ENCODE results near the gene TOMM7. TPM values are rescaled to one million over a fixed set of nuclear protein-coding genes. Genes with fewer than 3 reads are reported as not detected.

TOMM7 gene
- total RNA-seq, 1 experiment from 2014 or later = 272 TPM

GRCh38 chr7:22786290-22786932 lies 36.2 kb downstream of the TOMM7 start:
- CTCF ChIA-PET = interaction anchor here (0.6 kb wide), 2 partner anchors 38 to 39 kb away, joined by 4 to 5 read pairs; no protein-coding TSS in a partner anchor
- peaks cover 26% of the 10 kb centered on the region for H3K4me1 Mint-ChIP-seq (ENCODE audit: low read depth, unreplicated experiment)
- no peak overlapping the region for H3K27ac Mint-ChIP-seq (ENCODE audit: unreplicated experiment)
- H3K4me3 Mint-ChIP-seq (ENCODE audit: low read depth, unreplicated experiment) = no peak overlapping the region
- peak; percentile 30 for DNase-seq
- H3K9me3 Mint-ChIP-seq (ENCODE audit: low read depth, unreplicated experiment) = peaks cover 2% of the 10 kb centered on the region
- BruUV-seq (replicated peaks) = no TSS peak
- intact Hi-C loops (cut with micrococcal nuclease; ENCODE audit: unreplicated experiment) = loop anchor here (2.0 kb wide), 1 partner anchor 268 kb away; no protein-coding TSS in a partner anchor
- H3K27me3 Mint-ChIP-seq (ENCODE audit: unreplicated experiment) = no peaks in the 10 kb centered on the region
- no peak for TF ChIP-seq CTCF (IDR thresholded peaks at IDR 0.05; ENCODE audit: unreplicated experiment)
- H3K36me3 Mint-ChIP-seq (ENCODE audit: insufficient read depth, unreplicated experiment) = no peaks in the 10 kb centered on the region

GRCh38 chr7:22784346-22784745 lies 38.3 kb downstream of the TOMM7 start:
- peaks cover 2% of the 10 kb centered on the region for H3K9me3 Mint-ChIP-seq (ENCODE audit: low read depth, unreplicated experiment)
- H3K27me3 Mint-ChIP-seq (ENCODE audit: unreplicated experiment) = no peaks in the 10 kb centered on the region
- no peaks in the 10 kb centered on the region for H3K36me3 Mint-ChIP-seq (ENCODE audit: insufficient read depth, unreplicated experiment)
- peaks cover 20% of the 10 kb centered on the region for H3K4me1 Mint-ChIP-seq (ENCODE audit: low read depth, unreplicated experiment)
- H3K27ac Mint-ChIP-seq (ENCODE audit: unreplicated experiment) = no peak overlapping the region
- no peak for DNase-seq
- intact Hi-C loops (cut with micrococcal nuclease; ENCODE audit: unreplicated experiment) = no loop called here
- TF ChIP-seq CTCF (IDR thresholded peaks at IDR 0.05; ENCODE audit: unreplicated experiment) = no peak
- CTCF ChIA-PET = interaction anchor here (0.6 to 1.0 kb wide), 3 partner anchors 57 to 270 kb away, joined by 3 to 5 read pairs (median 4); partner anchors contain the start of gene IL6
- H3K4me3 Mint-ChIP-seq (ENCODE audit: low read depth, unreplicated experiment) = no peak overlapping the region
- no TSS peak for BruUV-seq (replicated peaks)

- H3K36me3 Mint-ChIP-seq (ENCODE audit: insufficient read depth, unreplicated experiment) = no peaks in the 10 kb centered on the region
- BruUV-seq (replicated peaks) = no TSS peak
- peaks cover 20% of the 10 kb centered on the region for H3K4me1 Mint-ChIP-seq (ENCODE audit: low read depth, unreplicated experiment)
- TF ChIP-seq CTCF (IDR thresholded peaks at IDR 0.05; ENCODE audit: unreplicated experiment) = no peak
- peaks cover 2% of the 10 kb centered on the region for H3K9me3 Mint-ChIP-seq (ENCODE audit: low read depth, unreplicated experiment)
- H3K4me3 Mint-ChIP-seq (ENCODE audit: low read depth, unreplicated experiment) = no peak overlapping the region
- no peaks in the 10 kb centered on the region for H3K27me3 Mint-ChIP-seq (ENCODE audit: unreplicated experiment)
- no peak overlapping the region for H3K27ac Mint-ChIP-seq (ENCODE audit: unreplicated experiment)
- CTCF ChIA-PET = no interaction called here
- intact Hi-C loops (cut with micrococcal nuclease; ENCODE audit: unreplicated experiment) = no loop called here
- DNase-seq = no peak
Observed at GRCh38 chr7:22783421-22783820, 39.2 kb downstream of the TOMM7 start.

- intact Hi-C loops (cut with micrococcal nuclease; ENCODE audit: unreplicated experiment) = loop anchor here (1.0 kb wide), 1 partner anchor 222 kb away; no protein-coding TSS in a partner anchor
- H3K4me3 Mint-ChIP-seq (ENCODE audit: low read depth, unreplicated experiment) = no peak overlapping the region
Observed at GRCh38 chr7:22782616-22783232, 39.9 kb downstream of the TOMM7 start.

More at GRCh38 chr7:22782616-22783232, 39.9 kb downstream of the TOMM7 start:
- TF ChIP-seq CTCF (IDR thresholded peaks at IDR 0.05; ENCODE audit: unreplicated experiment) = peak; percentile 89
- Mint-ChIP-seq H3K27me3 (ENCODE audit: unreplicated experiment) (no peaks in the 10 kb centered on the region), H3K27ac (ENCODE audit: unreplicated experiment) (no peak overlapping the region), H3K4me1 (ENCODE audit: low read depth, unreplicated experiment) (peaks cover 20% of the 10 kb centered on the region), H3K36me3 (ENCODE audit: insufficient read depth, unreplicated experiment) (no peaks in the 10 kb centered on the region), H3K9me3 (ENCODE audit: low read depth, unreplicated experiment) (no peaks in the 10 kb centered on the region)
- CTCF ChIA-PET = interaction anchor here (0.5 to 2.4 kb wide), 18 partner anchors 8 to 1717 kb away, joined by 3 to 25 read pairs (median 4); no protein-coding TSS in a partner anchor
- no TSS peak for BruUV-seq (replicated peaks)
- DNase-seq = peak; percentile 86
